SK-N-MC (cell line): ENCODE data around the gene RELL1.

ENCODE experiments used
- EZH2 ChIP-seq: fragments of 200-600 bp; sonication (generic); IDR thresholded peaks from one replicate; pipeline ENCODE4 v1.6.1; 2017; ENCODE audit warnings: antibody characterized with exemption
- FOXP2 ChIP-seq: optimal IDR thresholded peaks from 2 replicates; pipeline ENCODE3; 2011; ENCODE audit warnings: mild to moderate bottlenecking, moderate library complexity; ENCODE audit not compliant: insufficient read depth; ENCODE audit errors: extremely low read length, control extremely low read depth
- POLR2AphosphoS5 ChIP-seq: IDR thresholded peaks from 2 replicates; pipeline ENCODE4 v1.6.1; 2012; ENCODE audit warnings: mild to moderate bottlenecking, low read depth, low read length, borderline replicate concordance

- no peak for TF ChIP-seq POLR2AphosphoS5
- TF ChIP-seq EZH2: no peak
- TF ChIP-seq FOXP2: no peak
Measured at GRCh38 chr4:37732526-37733186, 46.5 kb upstream of the RELL1 start.
